NCI-H2029 (cell line): ENCODE results near the gene LAMA2.

Experiments used
- DNase-seq: peaks from one replicate; lab custom pipeline; 2025; lab: John Stamatoyannopoulos, UW

The LAMA2 gene

GRCh38 chr6:128882991-128883611, at the start of gene LAMA2:
TSS of gene LAMA2 (plus strand) at chr6:128883138. CDS start at chr6:128883246, 108 bp downstream.
- no peak for DNase-seq

- DNase-seq: no peak
Observed at GRCh38 chr6:128836761-128837160, 46.2 kb upstream of the LAMA2 start.

GRCh38 chr6:128841518-128841917, 41.4 kb upstream of the LAMA2 start:
- DNase-seq: no peak

- DNase-seq: no peak
Observed at GRCh38 chr6:128844598-128844997, 38.3 kb upstream of the LAMA2 start.

- DNase-seq: no peak
Observed at GRCh38 chr6:128847431-128848210, 35.3 kb upstream of the LAMA2 start.

GRCh38 chr6:128848212-128848935, 34.6 kb upstream of the LAMA2 start:
- no peak for DNase-seq

- DNase-seq: no peak
Observed at GRCh38 chr6:128855581-128856085, 27.3 kb upstream of the LAMA2 start.

GRCh38 chr6:128857806-128858205, 25.1 kb upstream of the LAMA2 start:
- DNase-seq: no peak

- no peak for DNase-seq
Observed at GRCh38 chr6:128860782-128861181, 22.2 kb upstream of the LAMA2 start.

GRCh38 chr6:128863983-128864382, 19.0 kb upstream of the LAMA2 start:
- DNase-seq: no peak

- no peak for DNase-seq
Observed at GRCh38 chr6:128870746-128871145, 12.2 kb upstream of the LAMA2 start.

- DNase-seq: no peak
Observed at GRCh38 chr6:128874863-128875262, 8.1 kb upstream of the LAMA2 start.

GRCh38 chr6:128882560-128882959, 378 bp upstream of the LAMA2 start:
- no peak for DNase-seq

- DNase-seq: no peak
Observed at GRCh38 chr6:128883906-128884305, 968 bp downstream of the LAMA2 start.

GRCh38 chr6:128885381-128885780, 2.4 kb downstream of the LAMA2 start:
- DNase-seq: no peak

- DNase-seq: no peak
Observed at GRCh38 chr6:128886706-128887105, 3.8 kb downstream of the LAMA2 start.

GRCh38 chr6:128888444-128889175, 5.7 kb downstream of the LAMA2 start:
- DNase-seq: no peak

- no peak for DNase-seq
Observed at GRCh38 chr6:128889870-128890269, 6.9 kb downstream of the LAMA2 start.

GRCh38 chr6:128892079-128892478, 9.1 kb downstream of the LAMA2 start:
- no peak for DNase-seq

GRCh38 chr6:128899341-128900050, 16.6 kb downstream of the LAMA2 start:
- DNase-seq: no peak

- no peak for DNase-seq
Observed at GRCh38 chr6:128903715-128904114, 20.8 kb downstream of the LAMA2 start.
